HL-60 (cell line): ENCODE results near the gene HHIP.

Source experiments
- DNase-seq, 2 experiments: peaks; one replicate each; pipeline ENCODE4 v3.0.0-alpha.2; 2010 to 2020; ENCODE audit warnings: low read depth in 1 of 2, low spot score in 1 of 2
- H3K27ac ChIP-seq: fragments of 250-450 bp; sonication (Bioruptor Pico); replicated peaks from 2 replicates; pipeline ENCODE4 v1.5.1; 2020; ENCODE audit warnings: mild to moderate bottlenecking, moderate library complexity
- H3K27me3 ChIP-seq: fragments of 250-450 bp; sonication (Bioruptor Pico); 2 replicates; pipeline ENCODE4 v1.5.1; 2021; ENCODE audit warnings: mild to moderate bottlenecking, moderate library complexity; ENCODE audit not compliant: insufficient read depth, poor library complexity, severe bottlenecking
- H3K4me3 ChIP-seq: replicated peaks from 2 replicates; pipeline ENCODE4 v1.5.1; 2011; ENCODE audit warnings: mild to moderate bottlenecking, control low read depth, low read length; ENCODE audit not compliant: insufficient read depth
- GABPA ChIP-seq: IDR thresholded peaks from 2 replicates; pipeline ENCODE4 v1.6.1; 2012; ENCODE audit warnings: low read depth
- POLR2AphosphoS5 ChIP-seq: IDR thresholded peaks from 2 replicates; pipeline ENCODE4 v1.6.1; 2012; ENCODE audit warnings: low read depth
- SPI1 ChIP-seq: IDR thresholded peaks from 2 replicates; pipeline ENCODE4 v1.6.1; 2012; ENCODE audit warnings: low read depth, mild to moderate bottlenecking, borderline replicate concordance
- TF ChIP-seq, protein P1 (sequence below): IDR thresholded peaks from one replicate; pipeline ENCODE4 v1.5.1; 2011; ENCODE audit warnings: low read length, control low read depth, inconsistent platforms; ENCODE audit not compliant: insufficient read depth
- TF ChIP-seq, protein P2 (sequence below): IDR thresholded peaks from 2 replicates; pipeline ENCODE4 v1.6.1; 2012; ENCODE audit warnings: low read depth; ENCODE audit not compliant: insufficient replicate concordance

HHIP gene

DNA sequence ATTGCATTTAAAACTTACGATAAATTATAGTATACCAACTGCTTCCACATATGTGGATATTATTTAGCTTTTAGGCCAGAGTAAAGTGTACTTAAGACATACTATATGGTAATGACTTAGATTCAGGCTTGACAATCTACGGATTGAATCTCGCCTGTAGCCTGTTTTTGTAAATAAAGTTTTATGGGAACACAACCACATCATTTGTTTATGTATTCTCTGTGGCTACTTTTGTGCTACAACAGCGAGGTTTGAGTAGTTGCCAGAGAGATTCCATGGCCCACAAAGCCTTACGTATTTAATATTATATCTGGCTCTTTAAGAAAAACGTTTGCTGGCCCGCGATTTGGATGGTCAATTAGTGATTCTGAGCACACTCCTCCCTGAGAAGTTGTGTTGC, 37.6 kb downstream of the HHIP start:
- TF ChIP-seq, protein P1, sequence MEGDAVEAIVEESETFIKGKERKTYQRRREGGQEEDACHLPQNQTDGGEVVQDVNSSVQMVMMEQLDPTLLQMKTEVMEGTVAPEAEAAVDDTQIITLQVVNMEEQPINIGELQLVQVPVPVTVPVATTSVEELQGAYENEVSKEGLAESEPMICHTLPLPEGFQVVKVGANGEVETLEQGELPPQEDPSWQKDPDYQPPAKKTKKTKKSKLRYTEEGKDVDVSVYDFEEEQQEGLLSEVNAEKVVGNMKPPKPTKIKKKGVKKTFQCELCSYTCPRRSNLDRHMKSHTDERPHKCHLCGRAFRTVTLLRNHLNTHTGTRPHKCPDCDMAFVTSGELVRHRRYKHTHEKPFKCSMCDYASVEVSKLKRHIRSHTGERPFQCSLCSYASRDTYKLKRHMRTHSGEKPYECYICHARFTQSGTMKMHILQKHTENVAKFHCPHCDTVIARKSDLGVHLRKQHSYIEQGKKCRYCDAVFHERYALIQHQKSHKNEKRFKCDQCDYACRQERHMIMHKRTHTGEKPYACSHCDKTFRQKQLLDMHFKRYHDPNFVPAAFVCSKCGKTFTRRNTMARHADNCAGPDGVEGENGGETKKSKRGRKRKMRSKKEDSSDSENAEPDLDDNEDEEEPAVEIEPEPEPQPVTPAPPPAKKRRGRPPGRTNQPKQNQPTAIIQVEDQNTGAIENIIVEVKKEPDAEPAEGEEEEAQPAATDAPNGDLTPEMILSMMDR = no peak
- TF ChIP-seq GABPA = no peak
- TF ChIP-seq SPI1 = no peak
- TF ChIP-seq, protein P2, sequence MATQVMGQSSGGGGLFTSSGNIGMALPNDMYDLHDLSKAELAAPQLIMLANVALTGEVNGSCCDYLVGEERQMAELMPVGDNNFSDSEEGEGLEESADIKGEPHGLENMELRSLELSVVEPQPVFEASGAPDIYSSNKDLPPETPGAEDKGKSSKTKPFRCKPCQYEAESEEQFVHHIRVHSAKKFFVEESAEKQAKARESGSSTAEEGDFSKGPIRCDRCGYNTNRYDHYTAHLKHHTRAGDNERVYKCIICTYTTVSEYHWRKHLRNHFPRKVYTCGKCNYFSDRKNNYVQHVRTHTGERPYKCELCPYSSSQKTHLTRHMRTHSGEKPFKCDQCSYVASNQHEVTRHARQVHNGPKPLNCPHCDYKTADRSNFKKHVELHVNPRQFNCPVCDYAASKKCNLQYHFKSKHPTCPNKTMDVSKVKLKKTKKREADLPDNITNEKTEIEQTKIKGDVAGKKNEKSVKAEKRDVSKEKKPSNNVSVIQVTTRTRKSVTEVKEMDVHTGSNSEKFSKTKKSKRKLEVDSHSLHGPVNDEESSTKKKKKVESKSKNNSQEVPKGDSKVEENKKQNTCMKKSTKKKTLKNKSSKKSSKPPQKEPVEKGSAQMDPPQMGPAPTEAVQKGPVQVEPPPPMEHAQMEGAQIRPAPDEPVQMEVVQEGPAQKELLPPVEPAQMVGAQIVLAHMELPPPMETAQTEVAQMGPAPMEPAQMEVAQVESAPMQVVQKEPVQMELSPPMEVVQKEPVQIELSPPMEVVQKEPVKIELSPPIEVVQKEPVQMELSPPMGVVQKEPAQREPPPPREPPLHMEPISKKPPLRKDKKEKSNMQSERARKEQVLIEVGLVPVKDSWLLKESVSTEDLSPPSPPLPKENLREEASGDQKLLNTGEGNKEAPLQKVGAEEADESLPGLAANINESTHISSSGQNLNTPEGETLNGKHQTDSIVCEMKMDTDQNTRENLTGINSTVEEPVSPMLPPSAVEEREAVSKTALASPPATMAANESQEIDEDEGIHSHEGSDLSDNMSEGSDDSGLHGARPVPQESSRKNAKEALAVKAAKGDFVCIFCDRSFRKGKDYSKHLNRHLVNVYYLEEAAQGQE = no peak
- TF ChIP-seq POLR2AphosphoS5 = no peak
- Histone ChIP-seq H3K27ac (no peak overlapping the region), H3K4me3 (no peak overlapping the region), H3K27me3 (no peaks in the 10 kb centered on the region)
- no peak for DNase-seq

DNA sequence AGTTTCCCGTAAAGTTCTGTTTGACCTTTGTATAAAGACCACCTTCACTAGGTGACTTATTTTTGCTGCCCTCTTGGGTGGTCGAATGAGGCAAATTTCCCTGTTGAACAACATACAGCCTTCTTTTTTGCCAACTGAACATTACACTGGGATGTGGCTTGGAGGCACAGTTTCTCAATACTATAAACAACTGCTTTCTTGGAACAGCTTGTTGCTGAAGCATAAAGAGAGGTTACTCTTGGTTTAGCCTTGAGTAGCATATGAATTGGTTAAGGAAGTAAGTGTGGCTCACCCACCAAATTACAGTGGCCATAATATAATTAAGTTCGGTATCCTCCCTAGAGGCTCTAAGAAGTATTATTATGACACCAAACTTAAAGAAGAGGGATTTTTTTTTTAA, 40.0 kb downstream of the HHIP start:
- no peak overlapping the region for H3K4me3 ChIP-seq
- H3K27me3 ChIP-seq = no peaks in the 10 kb centered on the region
- no peak for DNase-seq
- H3K27ac ChIP-seq = no peak overlapping the region
- no peak for TF ChIP-seq POLR2AphosphoS5
- TF ChIP-seq GABPA = no peak

DNA sequence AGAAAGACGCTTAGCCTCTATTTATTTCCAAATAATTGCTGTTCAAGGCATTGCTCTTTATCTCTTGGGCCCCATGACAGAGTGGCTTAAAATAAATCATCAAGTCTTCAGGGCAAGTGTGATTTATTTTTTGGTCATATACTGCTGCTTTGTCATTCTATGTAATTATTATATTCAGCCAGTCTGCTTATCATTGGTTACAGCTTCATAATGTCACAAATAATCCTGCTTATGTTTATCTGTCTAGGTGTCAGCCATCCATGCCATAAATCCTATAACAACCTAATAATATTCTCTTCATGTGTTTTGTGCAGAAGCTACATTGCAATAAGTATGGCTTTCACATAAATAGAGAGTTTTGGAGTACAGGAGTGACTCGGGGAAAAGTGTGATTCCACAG, 41.0 kb downstream of the HHIP start:
- Histone ChIP-seq H3K4me3 (no peak overlapping the region), H3K27ac (no peak overlapping the region), H3K27me3 (no peaks in the 10 kb centered on the region)
- no peak for DNase-seq
- no peak for TF ChIP-seq GABPA
- no peak for TF ChIP-seq SPI1
- TF ChIP-seq, protein P2 = no peak
- no peak for TF ChIP-seq POLR2AphosphoS5
- TF ChIP-seq, protein P1 = no peak

DNA sequence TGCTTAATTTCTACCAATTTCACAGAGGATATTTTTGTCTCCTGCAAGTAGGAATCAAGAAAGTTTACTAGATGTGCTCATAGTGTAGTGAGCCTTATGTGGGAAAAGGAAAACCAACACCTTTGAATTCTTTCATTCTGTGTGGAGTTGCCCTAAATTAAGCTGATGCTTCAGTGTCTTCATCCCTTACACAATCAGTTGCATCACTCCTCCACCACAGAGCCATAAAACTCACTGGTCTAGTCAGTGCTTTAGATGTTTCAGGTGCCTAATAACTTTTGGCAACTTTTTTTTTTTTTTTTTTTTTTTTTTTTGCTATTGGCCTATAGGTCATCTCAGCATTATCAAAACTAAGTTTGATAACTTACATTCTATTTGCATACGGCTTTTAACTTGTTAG, 41.5 kb downstream of the HHIP start:
- DNase-seq = no peak
- H3K27ac ChIP-seq = no peak overlapping the region
- TF ChIP-seq, protein P1 = no peak
- TF ChIP-seq SPI1 (no peak), GABPA (no peak), POLR2AphosphoS5 (no peak)
- TF ChIP-seq, protein P2 = no peak
- H3K4me3 ChIP-seq = no peak overlapping the region
- no peaks in the 10 kb centered on the region for H3K27me3 ChIP-seq
